Stimulated activated naive CD8-positive, alpha-beta T cell treated with anti-CD3 and anti-CD28 coated beads, Interleukin-15, Interleukin-2, amounts not matched to agents 100 U/mL and 50 U/mL, for 24 hours (primary cell): ENCODE measurements around the gene LEMD2.
A peak's percentile ranks its signal among the peaks of the same experiment; 100 is the strongest.

Experiments
- ATAC-seq: fragments of 150-1000 bp; cut with Tn5 transposase; one replicate; pipeline ENCODE4 v1.10.0; 2021
- DNase-seq: peaks from one replicate; pipeline ENCODE4 v3.0.0; 2021

The LEMD2 gene

GRCh38 chr6:33819021-33819420, 30.1 kb upstream of the LEMD2 start:
- no peak for ATAC-seq
- no peak for DNase-seq

- no peak for DNase-seq
- ATAC-seq = no peak
Measured at GRCh38 chr6:33818293-33818692, 29.4 kb upstream of the LEMD2 start.

- DNase-seq = no peak
- no peak for ATAC-seq
Measured at GRCh38 chr6:33817489-33817888, 28.6 kb upstream of the LEMD2 start.

- DNase-seq (no peak), ATAC-seq (no peak)
Measured at GRCh38 chr6:33816911-33817310, 28.0 kb upstream of the LEMD2 start.

- DNase-seq (no peak), ATAC-seq (peak; percentile 48)
Measured at GRCh38 chr6:33815854-33816253, 26.9 kb upstream of the LEMD2 start.

GRCh38 chr6:33813990-33814985, 25.4 kb upstream of the LEMD2 start:
- DNase-seq (no peak), ATAC-seq (no peak)

- ATAC-seq = no peak
- DNase-seq = no peak
Measured at GRCh38 chr6:33813246-33813904, 24.4 kb upstream of the LEMD2 start.

- DNase-seq = peak; percentile 57
- no peak for ATAC-seq
Measured at GRCh38 chr6:33812669-33813068, 23.7 kb upstream of the LEMD2 start.

GRCh38 chr6:33809594-33809993, 20.7 kb upstream of the LEMD2 start:
- no peak for DNase-seq
- no peak for ATAC-seq

GRCh38 chr6:33808641-33809180, 19.8 kb upstream of the LEMD2 start:
- no peak for ATAC-seq
- DNase-seq = no peak

GRCh38 chr6:33807606-33808005, 18.7 kb upstream of the LEMD2 start:
- ATAC-seq (no peak), DNase-seq (no peak)

GRCh38 chr6:33806841-33807240, 17.9 kb upstream of the LEMD2 start:
- DNase-seq (no peak), ATAC-seq (no peak)

GRCh38 chr6:33803571-33804053, 14.7 kb upstream of the LEMD2 start, which contains the start of gene MLN:
TSS of gene MLN (minus strand) at chr6:33804003. CDS start at chr6:33801163, 2,840 bp downstream.
- no peak for DNase-seq
- ATAC-seq = no peak

GRCh38 chr6:33802186-33802958, 13.4 kb upstream of the LEMD2 start:
- no peak for DNase-seq
- ATAC-seq = no peak

GRCh38 chr6:33801611-33802010, 12.7 kb upstream of the LEMD2 start:
- DNase-seq (no peak), ATAC-seq (no peak)

- ATAC-seq (no peak), DNase-seq (no peak)
Measured at GRCh38 chr6:33800248-33800969, 11.5 kb upstream of the LEMD2 start.

GRCh38 chr6:33799454-33800113, 10.7 kb upstream of the LEMD2 start:
- DNase-seq (no peak), ATAC-seq (no peak)

GRCh38 chr6:33798343-33798848, 9.5 kb upstream of the LEMD2 start:
- DNase-seq (no peak), ATAC-seq (no peak)

GRCh38 chr6:33797626-33798342, 8.9 kb upstream of the LEMD2 start:
- DNase-seq = no peak
- ATAC-seq = no peak
